Epithelial cell of prostate (primary cell): ENCODE results near the gene TARDBP.
"Not testable (repeated sequence)": the region's sequence is repeated elsewhere in the genome, so short reads cannot be mapped to it uniquely, and the experiment has no call there.

Experiments used
- DNase-seq: peaks from one replicate; pipeline ENCODE4 v3.0.0-alpha.2; 2011; ENCODE audit warnings: low read depth, low spot score
- H3K27ac ChIP-seq: fragments of 450-650 bp; 2 replicates; pipeline ENCODE4 v1.5.1; 2017; ENCODE audit warnings: mild to moderate bottlenecking

TARDBP gene

DNA sequence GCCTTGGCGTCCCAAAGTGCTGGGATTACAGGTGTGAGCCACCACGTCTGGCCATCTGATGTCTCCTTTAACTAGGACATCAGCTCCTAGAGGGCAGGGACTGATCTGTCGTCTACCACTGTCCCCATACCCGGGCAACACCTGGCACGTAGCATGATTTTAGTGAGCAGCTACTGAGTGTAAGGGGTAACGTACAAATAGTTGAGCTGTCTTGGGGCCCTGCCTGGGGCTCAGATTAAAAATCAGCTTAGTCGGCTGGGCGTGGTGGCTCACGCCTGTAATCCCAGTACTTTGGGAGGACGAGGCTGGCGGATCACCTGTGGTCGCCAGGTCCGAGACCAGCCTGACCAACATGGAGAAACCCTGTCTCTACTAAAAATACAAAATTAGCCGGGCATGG lies 45.6 kb downstream of the TARDBP start:
- H3K27ac ChIP-seq: no peak overlapping the region
- DNase-seq: no peak

DNA sequence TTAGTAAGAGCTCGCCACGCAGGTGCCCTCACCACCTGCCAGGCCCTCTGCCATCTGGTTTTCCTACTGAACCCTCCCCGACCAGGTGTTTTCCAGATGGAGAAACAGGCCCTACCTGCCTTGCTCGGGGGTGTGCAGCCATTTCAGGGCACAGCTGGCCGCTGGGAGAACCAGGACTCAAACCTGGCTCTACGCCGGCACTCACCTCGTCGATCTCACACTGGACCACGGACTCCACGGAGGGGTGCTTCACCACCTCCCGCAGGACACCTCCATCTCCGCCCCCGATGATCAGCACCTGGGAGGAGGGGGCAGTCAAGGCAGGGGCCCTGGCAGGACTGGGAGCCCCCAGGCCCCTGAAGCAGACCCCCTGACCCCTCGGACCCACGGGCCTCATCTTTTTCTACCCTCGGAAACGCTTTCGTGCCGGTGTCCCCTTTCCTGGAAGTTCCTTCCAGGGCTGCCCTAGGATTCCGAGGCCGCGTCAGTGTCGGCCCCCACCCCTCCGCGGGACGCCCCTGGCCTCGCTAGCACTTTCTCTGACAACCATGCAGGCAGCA lies 46.2 kb downstream of the TARDBP start:
- no peak for DNase-seq

DNA sequence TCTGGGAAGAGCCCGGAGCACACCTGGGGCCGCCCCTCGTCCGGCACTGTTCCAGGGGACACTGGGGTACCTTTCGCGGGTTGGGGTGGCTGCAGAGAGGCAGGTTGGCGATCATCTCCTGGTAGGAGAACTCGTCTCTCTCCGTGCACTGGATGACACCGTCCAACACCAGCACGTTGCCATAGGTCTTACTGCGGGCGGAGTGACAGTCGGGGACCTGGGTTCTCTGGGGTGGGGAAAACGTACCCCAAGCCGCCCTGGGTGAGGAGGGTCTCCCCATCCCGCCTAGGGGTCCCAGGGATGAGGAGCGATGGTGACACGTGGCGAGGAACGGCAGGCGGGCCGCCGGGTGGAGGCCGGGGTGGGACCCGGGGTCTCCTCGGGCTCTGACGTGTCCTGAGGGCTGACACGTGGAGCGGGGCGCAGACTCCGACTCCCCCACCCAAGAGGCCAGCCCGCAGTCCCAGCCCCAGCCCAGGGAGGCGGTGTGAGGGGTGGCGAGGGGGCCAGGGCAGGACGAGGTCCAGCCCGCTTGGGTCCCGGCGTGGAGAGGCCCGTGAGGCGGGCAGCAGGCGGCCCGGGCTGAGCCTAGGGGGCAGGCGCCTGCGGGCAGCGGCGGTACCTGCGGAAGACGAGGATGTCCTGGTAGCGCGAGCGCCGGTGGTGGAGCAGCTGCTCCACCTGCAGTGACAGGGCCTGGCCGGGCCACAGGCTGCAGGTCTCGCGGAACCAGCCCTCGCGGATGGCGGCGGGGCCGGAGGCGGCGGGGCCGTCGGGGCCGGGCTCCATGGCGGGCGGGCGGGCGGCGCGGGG lies 46.9 kb downstream of the TARDBP start:
- no peak overlapping the region for H3K27ac ChIP-seq
- no peak for DNase-seq

More for the DNA sequence above, 46.2 kb downstream of the TARDBP start:
- no peak overlapping the region for H3K27ac ChIP-seq

DNA sequence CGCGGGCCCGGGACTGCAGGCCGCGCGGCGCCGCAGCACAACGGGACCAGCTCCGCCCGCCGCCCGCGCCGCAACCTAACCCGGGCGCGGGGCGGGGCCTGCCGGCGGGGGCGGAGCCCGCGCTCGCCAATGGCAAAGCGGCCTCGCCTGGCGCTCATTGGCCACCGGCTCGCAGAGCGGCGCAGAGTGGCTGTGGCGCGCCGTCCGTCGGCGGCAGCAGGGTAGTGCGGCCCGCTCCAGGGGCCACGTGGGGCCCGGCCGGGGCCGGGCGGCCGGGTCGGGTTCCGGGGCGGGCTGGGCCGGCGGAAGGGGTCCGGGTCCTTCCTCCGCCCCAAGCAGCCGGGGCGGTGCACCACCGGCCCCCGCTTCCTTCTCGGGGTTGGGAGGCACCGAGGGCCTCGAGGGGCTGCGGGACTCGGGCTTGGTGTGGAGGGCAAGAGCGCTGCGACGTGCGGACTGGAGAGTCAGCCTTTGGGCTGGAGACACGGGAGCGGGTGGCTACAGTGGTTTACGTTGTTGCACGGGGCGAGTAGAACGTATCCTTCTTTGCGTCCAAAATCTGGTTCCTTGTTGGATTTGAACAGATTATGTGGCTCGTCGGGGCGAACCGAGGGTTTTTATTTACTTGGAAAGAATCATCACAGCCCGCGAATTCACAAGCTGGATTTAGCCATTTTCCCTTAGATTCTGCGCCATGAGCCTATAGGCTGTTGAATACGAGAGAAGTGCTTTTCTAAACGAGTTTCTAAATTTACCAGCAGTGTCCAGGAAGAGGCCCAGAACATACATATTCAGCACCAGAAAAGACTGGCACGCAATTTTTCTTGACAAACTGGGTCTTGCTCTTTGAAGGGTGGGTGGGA lies 47.7 kb downstream of the TARDBP start, which contains the start of gene SRM:
Gene SRM, minus strand, starts transcription at position 51 of the 863 bp plus-strand sequence. CDS start 75 bp downstream, outside the sequence.
- H3K27ac ChIP-seq: peak within 1 kb of the TSS; percentile 43
- peak; percentile 50 for DNase-seq

DNA sequence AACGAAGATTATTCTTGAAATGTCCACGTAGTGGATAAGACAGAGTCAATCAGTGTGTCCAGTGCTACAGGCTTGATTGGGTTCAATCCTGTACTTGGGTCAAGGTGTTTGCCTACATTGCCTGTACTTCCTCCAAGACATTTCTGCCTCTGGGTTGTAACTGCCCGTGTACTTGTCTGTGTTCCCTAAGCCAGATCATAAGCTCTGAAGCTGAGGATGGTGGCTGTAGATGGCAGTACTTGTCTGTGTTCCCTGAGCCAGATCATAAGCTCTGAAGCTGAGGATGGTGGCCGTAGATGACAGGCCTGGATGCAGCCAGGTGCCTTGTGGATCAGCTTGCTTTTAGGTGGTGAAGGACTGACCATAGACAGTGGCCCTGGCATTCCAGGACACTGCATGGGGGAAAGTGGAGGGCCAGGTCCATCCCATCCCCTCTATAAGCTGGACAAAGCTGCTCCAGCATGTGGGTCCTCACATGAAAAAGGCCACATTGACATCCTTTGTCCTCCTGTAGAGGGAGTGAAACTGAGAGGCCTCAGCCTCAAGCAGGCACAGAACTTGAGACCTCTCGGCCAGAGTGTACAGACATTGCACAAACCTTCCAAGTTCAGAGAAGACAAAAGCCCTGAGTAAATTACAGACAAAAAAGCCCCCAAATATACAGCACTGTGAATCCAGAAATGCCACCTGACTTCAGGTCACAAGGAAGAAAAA lies 49.4 kb downstream of the TARDBP start:
- no peak for DNase-seq
- H3K27ac ChIP-seq: no peak overlapping the region

DNA sequence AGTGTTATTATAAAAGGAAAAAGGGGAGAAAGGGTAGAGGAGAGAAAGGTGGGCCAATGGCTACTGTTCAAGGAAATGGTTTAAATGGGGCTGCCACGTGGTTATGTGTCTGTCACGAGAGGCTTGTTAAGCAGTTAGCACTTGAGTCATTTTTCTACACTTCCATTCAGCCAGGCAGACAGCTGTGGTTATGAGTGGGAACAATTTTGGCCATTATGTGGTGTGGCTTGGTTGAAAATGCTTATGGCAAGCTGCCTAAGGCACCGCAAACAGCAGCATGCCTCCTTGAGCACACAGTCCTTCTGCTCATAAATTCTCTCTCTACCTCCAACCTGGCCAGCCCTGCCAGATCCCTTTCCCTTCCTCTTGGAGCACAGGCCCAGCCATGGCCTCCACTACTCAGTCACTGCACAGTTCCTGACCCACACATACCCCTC lies 50.5 kb downstream of the TARDBP start:
- H3K27ac ChIP-seq: no peak overlapping the region
- no peak for DNase-seq

DNA sequence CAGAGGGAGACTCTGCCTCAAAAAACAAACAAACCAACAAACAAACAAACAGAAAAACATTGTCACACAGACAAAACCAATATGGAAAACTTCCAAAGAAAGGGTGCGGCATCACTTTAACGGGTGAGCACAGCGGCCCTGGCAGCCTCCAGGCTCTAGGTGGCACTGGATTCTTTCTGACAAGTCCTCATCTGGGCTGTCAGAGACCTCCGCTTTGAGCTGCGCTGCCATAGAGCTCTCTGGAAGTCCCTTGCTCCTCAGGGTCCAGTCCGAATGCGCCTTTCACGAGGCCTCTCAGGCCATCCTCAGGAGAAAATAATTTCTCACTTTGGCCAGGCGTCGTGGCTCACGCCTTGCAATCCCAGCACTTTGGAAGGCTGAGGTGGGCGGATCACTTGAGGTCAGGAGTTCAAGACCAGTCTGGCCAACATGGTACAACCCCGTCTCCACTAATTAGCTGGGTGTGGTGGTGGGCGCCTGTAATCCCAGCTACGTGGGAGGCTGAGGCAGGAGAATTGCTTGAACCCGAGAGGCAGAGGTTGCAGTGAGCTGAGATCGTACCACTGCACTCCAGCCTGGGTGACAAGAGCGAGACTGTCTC lies 51.6 kb downstream of the TARDBP start:
- not testable (repeated sequence) for H3K27ac ChIP-seq, DNase-seq

DNA sequence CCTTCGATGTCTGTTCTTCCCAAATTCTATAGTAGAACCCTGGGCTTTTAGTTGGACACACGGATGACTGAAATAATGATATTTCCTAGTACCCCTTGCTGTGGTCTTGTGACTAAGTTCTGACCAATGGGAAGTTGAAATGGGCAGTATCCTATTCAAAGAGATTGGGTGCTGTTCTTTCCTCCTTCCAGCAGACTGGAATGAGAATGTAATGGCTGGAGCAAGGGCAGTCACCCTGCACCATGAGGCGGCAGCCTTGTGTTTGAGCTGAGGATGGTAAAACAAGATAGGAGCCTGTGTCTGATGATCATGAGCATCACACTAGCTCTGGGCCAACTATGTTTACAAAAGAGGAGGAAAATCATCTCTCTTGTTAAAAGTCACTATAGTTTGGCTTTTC lies 52.5 kb downstream of the TARDBP start:
- H3K27ac ChIP-seq: no peak overlapping the region
- no peak for DNase-seq

DNA sequence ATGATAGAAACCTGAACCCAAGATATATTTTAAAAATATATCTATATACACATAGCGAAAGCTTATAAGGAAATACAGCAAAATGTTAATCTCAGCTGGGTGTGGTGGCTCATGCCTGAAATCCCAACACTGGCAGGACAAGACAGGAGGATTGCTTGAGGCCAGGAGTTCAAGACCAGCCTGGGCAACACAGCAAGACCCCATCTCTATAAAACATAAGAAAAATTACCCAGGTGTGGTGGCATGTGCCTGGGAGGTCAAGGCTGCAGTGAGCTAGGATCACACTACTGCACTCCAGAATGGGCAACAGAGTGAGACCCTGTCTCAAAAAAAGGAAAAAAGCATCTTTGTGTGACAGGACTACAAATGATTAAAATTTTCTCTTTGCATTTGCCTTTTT lies 53.3 kb downstream of the TARDBP start:
- no peak for DNase-seq
- no peak overlapping the region for H3K27ac ChIP-seq

DNA sequence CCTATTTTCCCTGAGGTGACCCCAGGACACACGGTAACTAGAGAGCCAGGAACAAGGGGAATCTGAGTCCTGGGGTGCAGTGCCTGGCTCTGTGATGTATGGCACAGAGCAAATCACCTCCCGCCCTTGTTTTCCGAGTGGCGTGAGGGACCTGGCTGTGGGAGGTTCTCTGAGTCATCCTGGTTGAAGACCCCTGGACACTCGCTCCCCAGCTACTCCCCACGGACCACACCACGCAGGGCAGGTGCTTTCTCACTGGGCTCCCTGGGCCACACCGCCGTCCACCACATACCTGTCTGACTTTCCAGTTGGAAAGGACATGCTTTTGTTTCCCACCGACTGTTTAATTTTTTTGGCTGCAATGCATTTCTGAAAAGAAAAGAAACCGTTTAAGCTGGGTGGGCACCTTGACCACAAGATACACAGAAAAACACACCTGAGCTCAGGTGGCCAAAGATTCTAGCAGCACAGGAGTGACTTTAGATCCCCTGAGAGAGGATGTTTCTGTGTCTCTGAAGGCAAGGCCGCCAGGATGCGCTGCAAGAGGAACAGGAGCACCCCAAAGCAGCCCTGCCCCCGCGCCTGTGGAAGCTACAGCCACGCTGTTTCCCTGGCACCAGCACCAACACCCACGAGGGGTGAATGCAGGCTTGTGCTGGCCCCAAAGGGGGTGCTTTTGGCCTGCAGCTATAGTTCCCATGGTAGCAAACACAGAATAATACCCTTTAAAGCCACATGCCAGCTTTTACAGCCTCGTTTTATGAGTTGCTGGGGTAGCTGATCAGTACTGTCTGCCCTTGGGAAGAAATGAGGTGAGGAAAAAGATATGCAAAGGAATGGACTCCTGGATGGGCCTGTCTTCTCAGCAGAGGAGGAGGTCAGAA lies 55.5 kb downstream of the TARDBP start:
- DNase-seq: no peak
- H3K27ac ChIP-seq: no peak overlapping the region

DNA sequence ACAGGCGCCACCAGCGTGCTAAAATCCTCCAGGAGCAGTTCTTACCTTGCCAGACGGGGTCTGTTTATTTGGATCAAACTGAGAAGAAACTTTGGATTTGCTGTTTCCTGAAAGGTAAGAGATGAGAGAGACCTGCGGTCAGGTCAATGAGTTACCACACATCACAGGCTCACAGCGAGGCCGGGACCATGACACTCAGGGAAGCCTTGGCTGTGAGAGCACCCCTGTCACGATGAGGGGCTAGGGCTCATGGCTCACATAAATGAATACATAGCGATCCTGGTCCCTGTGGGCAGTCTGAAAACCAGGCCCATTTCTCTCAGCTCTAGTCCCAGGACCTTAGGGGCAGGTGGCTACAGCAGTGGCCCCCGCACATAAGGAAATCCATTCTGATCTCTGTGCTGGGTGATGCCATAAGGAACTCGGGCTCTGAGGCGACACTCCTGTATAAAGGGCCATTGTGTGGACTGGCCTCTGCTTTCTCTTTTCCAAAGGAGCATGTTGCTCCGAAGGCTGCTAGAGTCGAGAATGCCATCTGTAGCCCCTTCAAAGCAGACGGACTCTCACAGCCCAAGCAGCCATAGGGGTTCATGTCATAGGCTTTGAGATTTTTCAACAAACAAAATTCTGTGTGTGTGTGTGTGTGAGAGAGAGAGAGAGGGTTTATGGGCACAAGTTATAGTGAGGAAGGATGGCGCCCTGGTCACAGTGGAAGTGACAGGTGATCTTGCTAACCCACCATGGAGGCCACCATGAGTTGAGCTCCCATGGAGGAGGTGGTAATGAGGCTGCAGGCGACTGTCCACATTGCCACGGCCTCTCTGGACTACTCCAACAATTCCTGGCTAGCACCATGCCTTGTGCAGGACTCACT lies 56.4 kb downstream of the TARDBP start:
- H3K27ac ChIP-seq: no peak overlapping the region
- DNase-seq: no peak

DNA sequence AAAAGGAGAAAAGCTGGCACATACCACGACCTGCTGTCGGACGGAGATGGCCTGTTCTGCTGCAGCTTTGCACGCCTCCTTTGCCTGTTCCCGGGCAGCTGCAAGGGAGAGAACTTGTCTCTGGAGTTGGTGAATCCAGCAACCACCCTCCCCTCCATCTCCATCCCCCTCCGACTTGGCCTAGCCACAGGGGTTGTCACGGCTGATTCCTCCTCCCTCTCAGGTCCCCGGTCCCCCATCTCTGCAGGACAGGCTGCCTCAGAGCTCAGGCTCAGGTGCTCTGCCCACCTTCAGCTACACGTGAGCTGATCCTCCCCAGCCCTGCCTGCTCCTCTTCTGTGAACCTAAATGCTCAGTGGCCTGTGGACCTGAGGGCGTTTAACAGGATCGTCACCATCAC lies 58.4 kb downstream of the TARDBP start:
- no peak overlapping the region for H3K27ac ChIP-seq
- DNase-seq: no peak

DNA sequence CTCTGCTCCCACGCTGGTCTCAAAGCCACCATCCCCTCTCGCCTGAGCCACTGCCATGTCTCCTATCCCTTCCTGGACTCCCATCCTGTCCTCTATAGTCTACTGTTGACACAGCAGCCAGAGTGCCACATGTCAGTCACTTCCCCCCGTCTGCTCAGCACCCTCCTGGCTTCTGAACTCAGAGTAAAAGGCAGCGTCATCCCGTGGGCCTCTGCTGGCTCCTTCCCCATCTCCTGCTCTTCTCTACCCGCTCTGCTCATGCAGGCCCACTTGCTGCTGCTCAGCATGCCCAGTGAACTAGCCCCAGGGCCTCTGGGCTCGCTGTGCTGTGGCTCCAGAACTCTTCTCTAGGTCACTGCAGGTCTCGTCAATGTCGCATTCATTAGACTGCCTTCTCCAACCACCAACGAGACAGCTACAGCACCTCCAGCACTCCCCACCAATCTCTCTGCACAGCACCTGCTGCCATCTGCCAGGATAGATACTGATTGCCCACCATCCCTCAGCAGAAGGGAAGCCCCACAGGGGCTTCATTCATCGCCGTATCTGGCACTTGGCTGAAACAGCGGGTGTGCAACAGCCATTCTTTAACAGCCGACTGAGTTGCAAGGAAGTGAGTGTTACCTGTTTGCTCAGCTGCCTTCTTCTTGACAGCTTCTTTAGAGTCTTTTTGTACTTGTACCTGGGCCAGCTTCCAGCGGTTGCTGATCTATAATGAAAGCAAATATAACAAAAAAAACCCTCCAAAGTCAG lies 59.2 kb downstream of the TARDBP start:
- DNase-seq: no peak
- no peak overlapping the region for H3K27ac ChIP-seq

DNA sequence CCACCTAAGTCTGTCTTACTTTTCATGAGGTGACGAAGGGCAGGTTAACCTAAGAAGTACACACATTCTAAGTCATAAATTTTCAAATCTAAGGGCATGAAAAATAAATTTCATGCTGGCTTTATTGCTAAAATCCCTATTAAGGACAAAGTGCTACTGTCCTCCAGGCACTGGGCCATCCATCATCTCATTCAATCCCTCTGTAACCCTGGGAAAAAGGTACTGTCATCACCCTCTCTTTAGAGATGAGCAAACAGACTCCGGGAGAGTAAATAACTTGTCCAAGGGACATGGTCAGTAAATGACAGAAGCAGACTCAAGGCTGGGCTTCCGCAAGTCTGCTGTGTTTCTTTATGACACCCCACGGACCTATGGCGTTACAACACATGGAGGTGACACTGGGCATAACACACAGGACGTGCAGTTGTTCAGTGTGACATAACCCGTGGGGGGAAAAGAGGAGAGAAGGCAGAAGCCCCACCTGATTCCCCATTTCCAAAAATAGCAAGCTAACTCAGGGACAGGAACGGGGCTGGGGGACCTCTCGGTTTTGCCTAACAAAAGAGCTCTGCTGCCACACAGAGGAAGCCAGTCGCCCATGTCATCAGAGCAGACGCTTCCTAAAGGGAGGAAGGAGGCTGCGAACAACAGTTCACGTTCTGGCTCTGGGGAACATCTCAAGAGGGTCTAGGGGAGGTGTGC lies 59.9 kb downstream of the TARDBP start:
- DNase-seq: no peak
- no peak overlapping the region for H3K27ac ChIP-seq

DNA sequence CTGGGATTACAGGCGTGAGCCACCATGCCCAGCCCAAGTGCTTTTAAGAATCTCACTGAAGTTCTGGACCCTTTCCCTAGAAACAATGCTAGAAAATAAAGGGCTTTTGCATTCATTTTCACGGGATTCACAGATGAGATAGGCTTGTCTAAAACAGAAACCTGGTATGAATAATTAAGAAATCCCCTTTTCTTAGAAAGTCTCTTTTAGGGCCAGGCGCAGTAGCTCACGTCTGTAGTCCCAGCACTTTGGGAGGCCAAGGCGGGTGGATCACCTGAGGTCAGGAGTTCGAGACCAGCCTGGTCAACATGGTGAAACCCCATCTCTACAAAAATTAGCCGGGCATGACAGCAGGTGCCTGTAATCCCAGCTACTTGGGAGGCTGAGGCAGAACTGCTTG lies 60.9 kb downstream of the TARDBP start:
- not testable (repeated sequence) for DNase-seq

More for the DNA sequence above, 60.9 kb downstream of the TARDBP start:
- H3K27ac ChIP-seq: not testable (repeated sequence)
